GM19099 (cell line): ENCODE results near the gene ACBD6.

Source experiments
- POLR2A ChIP-seq: IDR thresholded peaks from 3 replicates; pipeline ENCODE4 v1.6.1; 2011; ENCODE audit warnings: low read depth; ENCODE audit not compliant: insufficient read length; ENCODE audit errors: extremely low read depth

Gene ACBD6

GRCh38 chr1:180502361-180503279, at the start of gene ACBD6:
ACBD6 (minus strand) TSS chr1:180502577; CDS start chr1:180502266, 311 bp downstream.
- peak; percentile 67 for TF ChIP-seq POLR2A

GRCh38 chr1:180551997-180552396, 49.6 kb upstream of the ACBD6 start:
- no peak for TF ChIP-seq POLR2A

- TF ChIP-seq POLR2A = no peak
Measured at GRCh38 chr1:180550241-180550640, 47.9 kb upstream of the ACBD6 start.

- no peak for TF ChIP-seq POLR2A
Measured at GRCh38 chr1:180548686-180549317, 46.4 kb upstream of the ACBD6 start.

GRCh38 chr1:180545991-180546390, 43.6 kb upstream of the ACBD6 start:
- no peak for TF ChIP-seq POLR2A

- no peak for TF ChIP-seq POLR2A
Measured at GRCh38 chr1:180544050-180544449, 41.7 kb upstream of the ACBD6 start.

- TF ChIP-seq POLR2A = no peak
Measured at GRCh38 chr1:180542838-180543145, 40.4 kb upstream of the ACBD6 start.

- no peak for TF ChIP-seq POLR2A
Measured at GRCh38 chr1:180542113-180542837, 39.9 kb upstream of the ACBD6 start.

GRCh38 chr1:180540697-180541594, 38.6 kb upstream of the ACBD6 start:
- no peak for TF ChIP-seq POLR2A

GRCh38 chr1:180539136-180539535, 36.8 kb upstream of the ACBD6 start:
- no peak for TF ChIP-seq POLR2A

GRCh38 chr1:180536821-180537372, 34.5 kb upstream of the ACBD6 start:
- TF ChIP-seq POLR2A = no peak

- TF ChIP-seq POLR2A = no peak
Measured at GRCh38 chr1:180535418-180535999, 33.1 kb upstream of the ACBD6 start.

- no peak for TF ChIP-seq POLR2A
Measured at GRCh38 chr1:180534214-180534613, 31.8 kb upstream of the ACBD6 start.
